ENCODE results near the gene CFAP99.
A peak's percentile ranks its signal among the peaks of the same experiment; 100 is the strongest.

CFAP99 gene

GRCh38 chr4:2412885-2413716 is 5.7 kb upstream of the CFAP99 start:
- no peaks in the 10 kb centered on the region for H3K36me3 ChIP-seq (ENCODE audit: insufficient read depth, low read length)
- no peaks in the 10 kb centered on the region for H4K20me1 ChIP-seq (ENCODE audit: insufficient read depth, low read length, poor library complexity, severe bottlenecking)
- peak overlapping the region; percentile 72 for H3K4me3 ChIP-seq (ENCODE audit: low read length, poor library complexity, severe bottlenecking)
- peak overlapping the region; percentile 84 for H3K9ac ChIP-seq (ENCODE audit: low read depth, low read length, poor library complexity, severe bottlenecking)
- H3K9me2 ChIP-seq (replicated peaks; ENCODE audit: low read depth, low read length): no peaks in the 10 kb centered on the region
- 0 out of 2 replicates have a peak, but pooled peaks cover 10% of the 10 kb centered on the region for H3F3A ChIP-seq (ENCODE audit: low read depth)
- peak; percentile 70 for TF ChIP-seq EZH2phosphoT487 (IDR thresholded peaks at IDR 0.05; ENCODE audit: borderline replicate concordance)
- TF ChIP-seq, protein P1, sequence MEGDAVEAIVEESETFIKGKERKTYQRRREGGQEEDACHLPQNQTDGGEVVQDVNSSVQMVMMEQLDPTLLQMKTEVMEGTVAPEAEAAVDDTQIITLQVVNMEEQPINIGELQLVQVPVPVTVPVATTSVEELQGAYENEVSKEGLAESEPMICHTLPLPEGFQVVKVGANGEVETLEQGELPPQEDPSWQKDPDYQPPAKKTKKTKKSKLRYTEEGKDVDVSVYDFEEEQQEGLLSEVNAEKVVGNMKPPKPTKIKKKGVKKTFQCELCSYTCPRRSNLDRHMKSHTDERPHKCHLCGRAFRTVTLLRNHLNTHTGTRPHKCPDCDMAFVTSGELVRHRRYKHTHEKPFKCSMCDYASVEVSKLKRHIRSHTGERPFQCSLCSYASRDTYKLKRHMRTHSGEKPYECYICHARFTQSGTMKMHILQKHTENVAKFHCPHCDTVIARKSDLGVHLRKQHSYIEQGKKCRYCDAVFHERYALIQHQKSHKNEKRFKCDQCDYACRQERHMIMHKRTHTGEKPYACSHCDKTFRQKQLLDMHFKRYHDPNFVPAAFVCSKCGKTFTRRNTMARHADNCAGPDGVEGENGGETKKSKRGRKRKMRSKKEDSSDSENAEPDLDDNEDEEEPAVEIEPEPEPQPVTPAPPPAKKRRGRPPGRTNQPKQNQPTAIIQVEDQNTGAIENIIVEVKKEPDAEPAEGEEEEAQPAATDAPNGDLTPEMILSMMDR (conservative IDR thresholded peaks at IDR 0.05; ENCODE audit: low read length): peak; percentile 45
- no peaks in the 10 kb centered on the region for H3K79me2 ChIP-seq (ENCODE audit: insufficient read depth, low read length)
- no peaks in the 10 kb centered on the region for H3K27me3 ChIP-seq (ENCODE audit: insufficient read depth, low read length, poor library complexity, severe bottlenecking)
- no peaks in the 10 kb centered on the region for H3K9me3 ChIP-seq (ENCODE audit: insufficient read depth, low read depth, low read length)
- H2AFZ ChIP-seq (ENCODE audit: low read length): peak overlapping the region; percentile 36
- H3K4me2 ChIP-seq (ENCODE audit: low read depth, low read length, poor library complexity, severe bottlenecking): peak overlapping the region; percentile 95
- H3K4me1 ChIP-seq (ENCODE audit: insufficient read depth, low read length, poor library complexity, severe bottlenecking): peaks cover 38% of the 10 kb centered on the region

- TF ChIP-seq, protein P1 (conservative IDR thresholded peaks at IDR 0.05; ENCODE audit: low read length): no peak
- no peak for TF ChIP-seq EZH2phosphoT487 (IDR thresholded peaks at IDR 0.05; ENCODE audit: borderline replicate concordance)
- H3K27me3 ChIP-seq (ENCODE audit: insufficient read depth, low read length, poor library complexity, severe bottlenecking): no peaks in the 10 kb centered on the region
- 0 out of 2 replicates have a peak, but pooled peaks cover 10% of the 10 kb centered on the region for H3F3A ChIP-seq (ENCODE audit: low read depth)
- H3K9ac ChIP-seq (ENCODE audit: low read depth, low read length, poor library complexity, severe bottlenecking): peak overlapping the region; percentile 84
- H3K79me2 ChIP-seq (ENCODE audit: insufficient read depth, low read length): no peaks in the 10 kb centered on the region
- H4K20me1 ChIP-seq (ENCODE audit: insufficient read depth, low read length, poor library complexity, severe bottlenecking): no peaks in the 10 kb centered on the region
- H3K36me3 ChIP-seq (ENCODE audit: insufficient read depth, low read length): no peaks in the 10 kb centered on the region
- no peaks in the 10 kb centered on the region for H3K9me3 ChIP-seq (ENCODE audit: insufficient read depth, low read depth, low read length)
- peaks cover 41% of the 10 kb centered on the region for H3K4me1 ChIP-seq (ENCODE audit: insufficient read depth, low read length, poor library complexity, severe bottlenecking)
- H3K9me2 ChIP-seq (replicated peaks; ENCODE audit: low read depth, low read length): no peaks in the 10 kb centered on the region
- peak overlapping the region; percentile 95 for H3K4me2 ChIP-seq (ENCODE audit: low read depth, low read length, poor library complexity, severe bottlenecking)
- H2AFZ ChIP-seq (ENCODE audit: low read length): no peak overlapping the region; the same call in 1 of the 2 replicates
- H3K4me3 ChIP-seq (ENCODE audit: low read length, poor library complexity, severe bottlenecking): peak overlapping the region; percentile 72
Observed at GRCh38 chr4:2413821-2414610, 4.7 kb upstream of the CFAP99 start.

DNA sequence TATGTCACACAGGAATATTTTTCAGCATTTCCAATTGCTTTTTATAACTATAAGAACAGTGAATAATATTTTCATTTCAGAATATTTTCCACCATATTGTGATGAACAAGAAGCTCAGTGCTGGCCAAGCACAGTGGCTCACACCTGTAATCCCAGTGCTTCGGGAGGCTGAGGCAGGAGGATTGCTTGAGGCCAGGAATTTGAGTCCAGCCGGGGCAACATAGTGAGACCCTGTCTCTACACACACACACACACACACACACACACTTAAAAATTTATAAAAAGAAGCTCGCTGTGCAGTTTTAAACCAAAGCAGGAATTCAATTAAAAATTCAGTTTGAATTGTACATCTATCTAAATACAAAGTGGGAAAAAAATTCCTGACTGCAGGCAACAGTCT is 3.5 kb upstream of the CFAP99 start:
- no peak overlapping the region for H3K9ac ChIP-seq (ENCODE audit: low read depth, low read length, poor library complexity, severe bottlenecking)
- H3K9me2 ChIP-seq (replicated peaks; ENCODE audit: low read depth, low read length): no peaks in the 10 kb centered on the region
- H4K20me1 ChIP-seq (ENCODE audit: insufficient read depth, low read length, poor library complexity, severe bottlenecking): no peaks in the 10 kb centered on the region
- H2AFZ ChIP-seq (ENCODE audit: low read length): no peak overlapping the region
- no peaks in the 10 kb centered on the region for H3K9me3 ChIP-seq (ENCODE audit: insufficient read depth, low read depth, low read length)
- peaks cover 7% of the 10 kb centered on the region for H3K27me3 ChIP-seq (ENCODE audit: insufficient read depth, low read length, poor library complexity, severe bottlenecking)
- TF ChIP-seq EZH2phosphoT487 (IDR thresholded peaks at IDR 0.05; ENCODE audit: borderline replicate concordance): no peak
- TF ChIP-seq, protein P1 (conservative IDR thresholded peaks at IDR 0.05; ENCODE audit: low read length): no peak
- H3K36me3 ChIP-seq (ENCODE audit: insufficient read depth, low read length): no peaks in the 10 kb centered on the region
- H3F3A ChIP-seq (ENCODE audit: low read depth): 0 out of 2 replicates have a peak, but pooled peaks cover 10% of the 10 kb centered on the region
- peaks cover 47% of the 10 kb centered on the region for H3K4me1 ChIP-seq (ENCODE audit: insufficient read depth, low read length, poor library complexity, severe bottlenecking)
- H3K79me2 ChIP-seq (ENCODE audit: insufficient read depth, low read length): no peaks in the 10 kb centered on the region
- no peak overlapping the region for H3K4me3 ChIP-seq (ENCODE audit: low read length, poor library complexity, severe bottlenecking)
- no peak overlapping the region for H3K4me2 ChIP-seq (ENCODE audit: low read depth, low read length, poor library complexity, severe bottlenecking)
